GM12878 (cell line): ENCODE measurements around the gene CNGB1. TPM values are rescaled to one million over a fixed set of nuclear protein-coding genes. Genes with fewer than 3 reads are reported as not detected.
"Not testable (repeated sequence)": the region's sequence is repeated elsewhere in the genome, so short reads cannot be mapped to it uniquely, and the experiment has no call there.

Source experiments
- ATAC-seq: fragments of 200-7000 bp; cut with Tn5 transposase; 3 replicates; pipeline ENCODE4 v1.9.1; 2020; ENCODE audit warnings: mild to moderate bottlenecking, moderate library complexity
- BruUV-seq: library from RNA; stranded (reverse); fragments of 400-500 nt; replicated peaks from 2 replicates; lab custom pipeline; 2021; lab: Mats Ljungman, UMichigan
- CTCF ChIA-PET: fragments of 300-600 bp; sonication (Branson Sonifier 250); formaldehyde crosslinking; extraction: SDS; loops from one replicate; lab custom pipeline; 2021; ENCODE audit warnings: inconsistent platforms; lab: Yijun Ruan, JAX
- POLR2A ChIA-PET: fragments of 350-600 bp; formaldehyde crosslinking; extraction: SDS; loops from one replicate; lab custom pipeline; 2021; ENCODE audit warnings: inconsistent platforms; lab: Charles Lee
- RAD21 ChIA-PET: fragments of 300-600 bp; sonication (Branson Sonifier 250); formaldehyde crosslinking; loops from one replicate; lab custom pipeline; 2023; ENCODE audit warnings: antibody characterized with exemption; ENCODE audit not compliant: unreplicated experiment; lab: Charles Lee
- SMC1A ChIA-PET: fragments of 300-600 bp; sonication (Branson Sonifier 250); formaldehyde crosslinking; loops from one replicate; lab custom pipeline; 2023; ENCODE audit not compliant: unreplicated experiment, uncharacterized antibody; lab: Charles Lee
- DNase-seq: peaks from one replicate; pipeline ENCODE4 v3.0.0-alpha.2; 2011; ENCODE audit warnings: low read depth, low spot score
- FAIRE-seq: peaks from 3 replicates; lab custom pipeline; 2011; peaks lifted over from hg19 to GRCh38; lab: Jason Lieb, UNC
- H2AFZ ChIP-seq: 2 replicates; pipeline ENCODE4 v1.6.0; 2011; ENCODE audit warnings: low read depth, low read length, control low read depth; ENCODE audit not compliant: control insufficient read depth
- H3K27ac ChIP-seq: 2 replicates; pipeline ENCODE4 v1.5.1; 2011; ENCODE audit warnings: control low read depth; ENCODE audit not compliant: control insufficient read depth, insufficient read depth
- H3K27me3 ChIP-seq, 2 experiments: replicated peaks in 1 of 2; 2 replicates each; pipeline versions ENCODE4 v1.6.0 to v1.6.1; 2011; ENCODE audit warnings: low read length in 1 of 2; ENCODE audit not compliant: control insufficient read depth in 2 of 2, insufficient read depth in 2 of 2
- H3K36me3 ChIP-seq, 2 experiments: 2 replicates each; pipeline ENCODE4 v1.5.1; 2011; ENCODE audit warnings: low read length in 1 of 2; ENCODE audit not compliant: control insufficient read depth in 2 of 2, insufficient read depth in 2 of 2
- H3K4me1 ChIP-seq: 2 replicates; pipeline ENCODE4 v1.6.1; 2011; ENCODE audit warnings: mild to moderate bottlenecking, low read length, moderate library complexity, mixed read lengths; ENCODE audit not compliant: control insufficient read depth, insufficient read depth
- H3K4me2 ChIP-seq: 2 replicates; pipeline ENCODE4 v1.6.0; 2011; ENCODE audit warnings: control low read depth; ENCODE audit not compliant: control insufficient read depth, insufficient read depth
- H3K4me3 ChIP-seq: fragments of 200-600 bp; sonication (generic); 2 replicates; pipeline ENCODE4 v1.5.1; 2016
- H3K79me2 ChIP-seq: 2 replicates; pipeline ENCODE4 v1.6.0; 2011; ENCODE audit warnings: low read length; ENCODE audit not compliant: control insufficient read depth, insufficient read depth
- H3K9ac ChIP-seq: 2 replicates; pipeline ENCODE4 v1.8.0; 2011; ENCODE audit warnings: low read length, control low read depth, mixed read lengths; ENCODE audit not compliant: control insufficient read depth, insufficient read depth
- H3K9me3 ChIP-seq: replicated peaks from 3 replicates; pipeline ENCODE4 v1.5.1; 2011; ENCODE audit warnings: mild to moderate bottlenecking, low read length; ENCODE audit not compliant: control insufficient read depth, insufficient read depth
- H4K20me1 ChIP-seq: 2 replicates; pipeline ENCODE4 v1.6.0; 2011; ENCODE audit not compliant: control insufficient read depth, insufficient read depth
- ASH2L ChIP-seq: fragments of 300-600, 200-600 bp; sonication (generic); IDR thresholded peaks from 2 replicates; pipeline ENCODE4 v1.6.1; 2017; ENCODE audit warnings: low read depth, mild to moderate bottlenecking, borderline replicate concordance
- CBX5 ChIP-seq: sonication (generic); IDR thresholded peaks from 2 replicates; pipeline ENCODE4 v1.6.1; 2016; ENCODE audit warnings: low read depth, moderate library complexity, mild to moderate bottlenecking, inconsistent platforms
- HDAC2 ChIP-seq: fragments of 200-600 bp; sonication (generic); IDR thresholded peaks from 2 replicates; pipeline ENCODE4 v1.6.1; 2017
- KAT2A ChIP-seq: conservative IDR thresholded peaks from 2 replicates; pipeline ENCODE4 v1.6.1; 2011; ENCODE audit warnings: low read depth, low read length; ENCODE audit not compliant: control insufficient read depth
- POLR2A ChIP-seq: IDR thresholded peaks from 2 replicates; pipeline ENCODE4 v1.6.1; 2011; ENCODE audit warnings: low read depth, mild to moderate bottlenecking, low read length
- RUNX3 ChIP-seq: IDR thresholded peaks from 2 replicates; pipeline ENCODE4 v1.6.1; 2012; ENCODE audit warnings: low read length, inconsistent platforms
- ZBTB11 ChIP-seq: fragments of 450-650 bp; formaldehyde crosslinking; IDR thresholded peaks from 2 replicates; pipeline ENCODE4 v1.5.0; 2022; ENCODE audit warnings: mild to moderate bottlenecking, missing genetic modification characterization
- WGBS: methylation state at CpG from one replicate; pipeline ENCODE4 v1.1.6; 2016; ENCODE audit warnings: low lambda C conversion rate; ENCODE audit not compliant: insufficient replicate concordance, insufficient coverage; ENCODE audit errors: missing lambda C conversion rate; 5-methylcytosine and 5-hydroxymethylcytosine counted together
- in situ Hi-C: fragments of 300-500 bp; cut with MboI; formaldehyde crosslinking; loops from 9 replicates; pipeline ENCODE4 v1.14.3; 2018; ENCODE audit warnings: mixed read lengths
- intact Hi-C: fragments of 100-400 bp; cut with micrococcal nuclease; formaldehyde crosslinking; loops from one replicate; pipeline ENCODE4 v1.14.2; 2022; ENCODE audit not compliant: unreplicated experiment
- polyA plus RNA-seq, 11 experiments: library from polyadenylated mRNA; depleted of rRNA in 4 of 11; unstranded in 6 of 11; stranded (reverse) in 5 of 11; fragments of >200 nt; fragmentation: Nextera tagmentation in 4 of 11; fragmentation: Illumina TruSeq in 1 of 11; extraction: Ambion mirVana in 4 of 11; extraction: Trizol in 1 of 11; gene quantifications; 1 replicate in 1 of 11; 2 replicates in 10 of 11; pipeline versions ENCODE4 v1.2.1 to v1.2.3, GENCODE V29; 2011 to 2016; ENCODE audit warnings: inconsistent platforms in 2 of 11, missing spikeins in 2 of 11, low read depth in 1 of 11
- total RNA-seq, 4 experiments: library from RNA; depleted of rRNA in 3 of 4; stranded (reverse); fragments of >200 nt in 3 of 4; fragmentation: Illumina TruSeq in 1 of 4; extraction: Trizol in 1 of 4; gene quantifications; 2 replicates each; pipeline versions ENCODE4 v1.2.1 to v1.2.3, GENCODE V29; 2013 to 2021

CNGB1 gene
- total and polyA plus RNA-seq, 10 of the 15 experiments (the other 5 are each of a cell fraction or from before 2014, with no cell fraction given), result 0.03 TPM; not detected in 9

GRCh38 chr16:57941901-57942300 lies 29.0 kb downstream of the CNGB1 start:
- H4K20me1 ChIP-seq, H3K4me1 ChIP-seq, intact Hi-C loops, FAIRE-seq, H3K4me2 ChIP-seq, RAD21 ChIA-PET, DNase-seq, SMC1A ChIA-PET, ATAC-seq, BruUV-seq, H3K27ac ChIP-seq, in situ Hi-C loops, POLR2A ChIA-PET, H3K36me3 ChIP-seq, H3K79me2 ChIP-seq, H3K27me3 ChIP-seq, H3K4me3 ChIP-seq, H3K9me3 ChIP-seq, H2AFZ ChIP-seq, H3K9ac ChIP-seq: not testable (repeated sequence)
- 34% methylated on average over 2 of the region's 2 CpGs for WGBS
- CTCF ChIA-PET, result interaction anchor here (0.7 kb wide), 1 partner anchor 27 kb away, joined by 3 read pairs; no protein-coding TSS in a partner anchor

GRCh38 chr16:57941016-57941664 lies 29.8 kb downstream of the CNGB1 start:
- TF ChIP-seq KAT2A (no peak), ASH2L (no peak), HDAC2 (no peak), ZBTB11 (CRISPR knock-in tag) (no peak), CBX5 (no peak), POLR2A (no peak), RUNX3 (no peak)
- no TSS peak for BruUV-seq
- Histone ChIP-seq H3K36me3 (no peaks in the 10 kb centered on the region), H3K27ac (no peak overlapping the region), H3K4me1 (no peaks in the 10 kb centered on the region), H3K4me3 (no peak overlapping the region), H4K20me1 (no peaks in the 10 kb centered on the region), H3K9ac (no peak overlapping the region), H3K4me2 (no peak overlapping the region), H3K9me3 (no peaks in the 10 kb centered on the region), H3K27me3 (no peaks in the 10 kb centered on the region), H2AFZ (no peak overlapping the region), H3K79me2 (no peaks in the 10 kb centered on the region)
- ChIA-PET RAD21 (no interaction called here), POLR2A (no interaction called here), CTCF (no interaction called here), SMC1A (no interaction called here)
- DNase-seq (no peak), ATAC-seq (no peak), FAIRE-seq (no peak)
- WGBS, result 49% methylated on average over 11 of the region's 11 CpGs
- intact Hi-C loops, result no loop called here
- in situ Hi-C loops, result no loop called here
